Activated effector memory CD4-positive, alpha-beta T cell treated with anti-CD3 and anti-CD28 coated beads, Interleukin-2, amount 50 U/mL, for 16 hours (primary cell): ENCODE results near the gene TNRC18.
"Not testable (repeated sequence)": the region's sequence is repeated elsewhere in the genome, so short reads cannot be mapped to it uniquely, and the experiment has no call there.

Experiments
- DNase-seq: peaks from one replicate; pipeline ENCODE4 v3.0.0-alpha.2; 2020

TNRC18 gene

GRCh38 chr7:5263066-5263465, 160.6 kb downstream of the TNRC18 start:
- not testable (repeated sequence) for DNase-seq

- DNase-seq = not testable (repeated sequence)
Observed at GRCh38 chr7:5260530-5261068, 163.0 kb downstream of the TNRC18 start.
